Skeletal muscle satellite cell (primary cell): ENCODE results near the gene HDAC5.

Experiments
- H3K27me3 ChIP-seq: 2 replicates; pipeline ENCODE4 v1.7.0; 2013; ENCODE audit warnings: low read length; ENCODE audit not compliant: control insufficient read depth, insufficient read depth
- H3K36me3 ChIP-seq: 2 replicates; pipeline ENCODE4 v1.7.0; 2013; ENCODE audit warnings: mild to moderate bottlenecking, control low read depth, low read length; ENCODE audit not compliant: insufficient read depth
- H3K4me1 ChIP-seq: 2 replicates; pipeline ENCODE4 v1.7.0; 2013; ENCODE audit warnings: low read length; ENCODE audit not compliant: control insufficient read depth, insufficient read depth
- H3K4me2 ChIP-seq: 2 replicates; pipeline ENCODE4 v1.7.0; 2013; ENCODE audit warnings: mild to moderate bottlenecking, low read length
- H3K4me3 ChIP-seq: 2 replicates; pipeline ENCODE4 v1.7.0; 2013; ENCODE audit warnings: low read length
- H3K9ac ChIP-seq: 2 replicates; pipeline ENCODE4 v1.7.0; 2013; ENCODE audit warnings: mild to moderate bottlenecking, low read depth, low read length, moderate library complexity
- H3K9me3 ChIP-seq: replicated peaks from 2 replicates; pipeline ENCODE4 v1.7.0; 2013; ENCODE audit warnings: mild to moderate bottlenecking, control low read depth, low read length

The HDAC5 gene

GRCh38 chr17:44079877-44080821 is 43.3 kb downstream of the HDAC5 start:
- Histone ChIP-seq H3K9me3 (no peaks in the 10 kb centered on the region), H3K9ac (no peak overlapping the region), H3K4me2 (no peak overlapping the region), H3K4me3 (no peak overlapping the region), H3K27me3 (no peaks in the 10 kb centered on the region), H3K4me1 (peaks cover 12% of the 10 kb centered on the region), H3K36me3 (peaks cover 52% of the 10 kb centered on the region)

- Histone ChIP-seq H3K4me2 (no peak overlapping the region), H3K4me3 (no peak overlapping the region), H3K9ac (no peak overlapping the region), H3K27me3 (no peaks in the 10 kb centered on the region), H3K4me1 (peaks cover 12% of the 10 kb centered on the region), H3K36me3 (peaks cover 59% of the 10 kb centered on the region), H3K9me3 (no peaks in the 10 kb centered on the region)
Measured at GRCh38 chr17:44078412-44078811, 45.0 kb downstream of the HDAC5 start.

- Histone ChIP-seq H3K4me2 (no peak overlapping the region), H3K4me1 (peaks cover 11% of the 10 kb centered on the region), H3K36me3 (peaks cover 53% of the 10 kb centered on the region), H3K9me3 (no peaks in the 10 kb centered on the region), H3K27me3 (no peaks in the 10 kb centered on the region), H3K9ac (no peak overlapping the region), H3K4me3 (no peak overlapping the region)
Measured at GRCh38 chr17:44077595-44077909, 45.9 kb downstream of the HDAC5 start.

GRCh38 chr17:44076716-44077594 is 46.5 kb downstream of the HDAC5 start:
- no peaks in the 10 kb centered on the region for H3K27me3 ChIP-seq
- H3K9me3 ChIP-seq = no peaks in the 10 kb centered on the region
- H3K4me1 ChIP-seq = peaks cover 8% of the 10 kb centered on the region
- H3K9ac ChIP-seq = no peak overlapping the region
- H3K36me3 ChIP-seq = peaks cover 47% of the 10 kb centered on the region
- H3K4me2 ChIP-seq = no peak overlapping the region
- no peak overlapping the region for H3K4me3 ChIP-seq

GRCh38 chr17:44075598-44076293 is 47.7 kb downstream of the HDAC5 start:
- Histone ChIP-seq H3K4me1 (peaks cover 8% of the 10 kb centered on the region), H3K36me3 (peaks cover 43% of the 10 kb centered on the region), H3K27me3 (no peaks in the 10 kb centered on the region), H3K9me3 (no peaks in the 10 kb centered on the region), H3K4me2 (no peak overlapping the region), H3K9ac (no peak overlapping the region), H3K4me3 (no peak overlapping the region)

GRCh38 chr17:44074911-44075285 is 48.5 kb downstream of the HDAC5 start:
- H3K4me2 ChIP-seq = no peak overlapping the region
- no peak overlapping the region for H3K9ac ChIP-seq
- H3K4me3 ChIP-seq = no peak overlapping the region
- no peaks in the 10 kb centered on the region for H3K9me3 ChIP-seq
- H3K4me1 ChIP-seq = peaks cover 12% of the 10 kb centered on the region
- peaks cover 43% of the 10 kb centered on the region for H3K36me3 ChIP-seq
- no peaks in the 10 kb centered on the region for H3K27me3 ChIP-seq

- Histone ChIP-seq H3K4me1 (peaks cover 14% of the 10 kb centered on the region), H3K9ac (no peak overlapping the region), H3K4me2 (no peak overlapping the region), H3K9me3 (no peaks in the 10 kb centered on the region), H3K36me3 (peaks cover 43% of the 10 kb centered on the region), H3K4me3 (no peak overlapping the region), H3K27me3 (no peaks in the 10 kb centered on the region)
Measured at GRCh38 chr17:44074231-44074910, 49.1 kb downstream of the HDAC5 start.

- H3K4me3 ChIP-seq = peak overlapping the region; percentile 75
- H3K36me3 ChIP-seq = peaks cover 24% of the 10 kb centered on the region
- H3K27me3 ChIP-seq = no peaks in the 10 kb centered on the region
- peak overlapping the region; percentile 81 for H3K9ac ChIP-seq
- H3K4me2 ChIP-seq = peak overlapping the region; percentile 96
- peaks cover 23% of the 10 kb centered on the region for H3K4me1 ChIP-seq
- no peaks in the 10 kb centered on the region for H3K9me3 ChIP-seq
Measured at GRCh38 chr17:44071772-44072171, 51.7 kb downstream of the HDAC5 start.

GRCh38 chr17:44071198-44071520 is 52.3 kb downstream of the HDAC5 start:
- peak overlapping the region; percentile 75 for H3K4me3 ChIP-seq
- H3K9ac ChIP-seq = peak overlapping the region; percentile 81
- H3K27me3 ChIP-seq = no peaks in the 10 kb centered on the region
- no peaks in the 10 kb centered on the region for H3K9me3 ChIP-seq
- peak overlapping the region; percentile 96 for H3K4me2 ChIP-seq
- H3K4me1 ChIP-seq = peaks cover 24% of the 10 kb centered on the region
- peaks cover 17% of the 10 kb centered on the region for H3K36me3 ChIP-seq

GRCh38 chr17:44070455-44071197 is 52.8 kb downstream of the HDAC5 start, which contains the start of gene G6PC3:
Gene G6PC3, plus strand, starts transcription at chr17:44070735. Its CDS starts 231 bp downstream, at chr17:44070966.
- peak within 1 kb of the TSS; percentile 75 for H3K4me3 ChIP-seq
- H3K9ac ChIP-seq = peak within 1 kb of the TSS; percentile 81
- H3K4me2 ChIP-seq = peak within 1 kb of the TSS; percentile 96
- no peaks in the 10 kb centered on the region for H3K27me3 ChIP-seq
- peaks cover 24% of the 10 kb centered on the region for H3K4me1 ChIP-seq
- no peaks in the 10 kb centered on the region for H3K9me3 ChIP-seq
- H3K36me3 ChIP-seq = peaks cover 12% of the 10 kb centered on the region
